GM12878 (cell line): ENCODE results near the gene AGAP2. TPM values are rescaled to one million over a fixed set of nuclear protein-coding genes. Genes with fewer than 3 reads are reported as not detected.

Experiments
- ATAC-seq: fragments of 200-7000 bp; cut with Tn5 transposase; 3 replicates; pipeline ENCODE4 v1.9.1; 2020; ENCODE audit warnings: mild to moderate bottlenecking, moderate library complexity
- BruUV-seq: library from RNA; stranded (reverse); fragments of 400-500 nt; replicated peaks from 2 replicates; lab custom pipeline; 2021; lab: Mats Ljungman, UMichigan
- CTCF ChIA-PET: fragments of 300-600 bp; sonication (Branson Sonifier 250); formaldehyde crosslinking; extraction: SDS; loops from one replicate; lab custom pipeline; 2021; ENCODE audit warnings: inconsistent platforms; lab: Yijun Ruan, JAX
- POLR2A ChIA-PET: fragments of 350-600 bp; formaldehyde crosslinking; extraction: SDS; loops from one replicate; lab custom pipeline; 2021; ENCODE audit warnings: inconsistent platforms; lab: Charles Lee
- RAD21 ChIA-PET: fragments of 300-600 bp; sonication (Branson Sonifier 250); formaldehyde crosslinking; loops from one replicate; lab custom pipeline; 2023; ENCODE audit warnings: antibody characterized with exemption; ENCODE audit not compliant: unreplicated experiment; lab: Charles Lee
- SMC1A ChIA-PET: fragments of 300-600 bp; sonication (Branson Sonifier 250); formaldehyde crosslinking; loops from one replicate; lab custom pipeline; 2023; ENCODE audit not compliant: unreplicated experiment, uncharacterized antibody; lab: Charles Lee
- DNase-seq: peaks from one replicate; pipeline ENCODE4 v3.0.0-alpha.2; 2011; ENCODE audit warnings: low read depth, low spot score
- FAIRE-seq: peaks from 3 replicates; lab custom pipeline; 2011; peaks lifted over from hg19 to GRCh38; lab: Jason Lieb, UNC
- H2AFZ ChIP-seq: 2 replicates; pipeline ENCODE4 v1.6.0; 2011; ENCODE audit warnings: low read depth, low read length, control low read depth; ENCODE audit not compliant: control insufficient read depth
- H3K27ac ChIP-seq: 2 replicates; pipeline ENCODE4 v1.5.1; 2011; ENCODE audit warnings: control low read depth; ENCODE audit not compliant: control insufficient read depth, insufficient read depth
- H3K27me3 ChIP-seq, 2 experiments: replicated peaks in 1 of 2; 2 replicates each; pipeline versions ENCODE4 v1.6.0 to v1.6.1; 2011; ENCODE audit warnings: low read length in 1 of 2; ENCODE audit not compliant: control insufficient read depth in 2 of 2, insufficient read depth in 2 of 2
- H3K36me3 ChIP-seq, 2 experiments: 2 replicates each; pipeline ENCODE4 v1.5.1; 2011; ENCODE audit warnings: low read length in 1 of 2; ENCODE audit not compliant: control insufficient read depth in 2 of 2, insufficient read depth in 2 of 2
- H3K4me1 ChIP-seq: 2 replicates; pipeline ENCODE4 v1.6.1; 2011; ENCODE audit warnings: mild to moderate bottlenecking, low read length, moderate library complexity, mixed read lengths; ENCODE audit not compliant: control insufficient read depth, insufficient read depth
- H3K4me2 ChIP-seq: 2 replicates; pipeline ENCODE4 v1.6.0; 2011; ENCODE audit warnings: control low read depth; ENCODE audit not compliant: control insufficient read depth, insufficient read depth
- H3K4me3 ChIP-seq: fragments of 200-600 bp; sonication (generic); 2 replicates; pipeline ENCODE4 v1.5.1; 2016
- H3K79me2 ChIP-seq: 2 replicates; pipeline ENCODE4 v1.6.0; 2011; ENCODE audit warnings: low read length; ENCODE audit not compliant: control insufficient read depth, insufficient read depth
- H3K9ac ChIP-seq: 2 replicates; pipeline ENCODE4 v1.8.0; 2011; ENCODE audit warnings: low read length, control low read depth, mixed read lengths; ENCODE audit not compliant: control insufficient read depth, insufficient read depth
- H3K9me3 ChIP-seq: replicated peaks from 3 replicates; pipeline ENCODE4 v1.5.1; 2011; ENCODE audit warnings: mild to moderate bottlenecking, low read length; ENCODE audit not compliant: control insufficient read depth, insufficient read depth
- H4K20me1 ChIP-seq: 2 replicates; pipeline ENCODE4 v1.6.0; 2011; ENCODE audit not compliant: control insufficient read depth, insufficient read depth
- FOXK2 ChIP-seq: fragments of 450-650 bp; IDR thresholded peaks from 2 replicates; pipeline ENCODE4 v1.6.1; 2017; ENCODE audit warnings: mild to moderate bottlenecking, moderate library complexity
- GATAD2B ChIP-seq: fragments of 450-650 bp; conservative IDR thresholded peaks from 2 replicates; pipeline ENCODE4 v1.6.1; 2017; ENCODE audit warnings: low read depth, mild to moderate bottlenecking, moderate library complexity
- MEF2B ChIP-seq: fragments of 450-650 bp; IDR thresholded peaks from 2 replicates; pipeline ENCODE4 v1.6.1; 2018; ENCODE audit warnings: mild to moderate bottlenecking, moderate library complexity; ENCODE audit not compliant: partially characterized antibody, poor library complexity, severe bottlenecking
- NBN ChIP-seq: fragments of 450-650 bp; IDR thresholded peaks from 2 replicates; pipeline ENCODE4 v1.6.1; 2016
- NFXL1 ChIP-seq: fragments of 450-650 bp; IDR thresholded peaks from 2 replicates; pipeline ENCODE4 v1.6.1; 2017; ENCODE audit warnings: antibody characterized with exemption, mild to moderate bottlenecking, borderline replicate concordance
- PAX5 ChIP-seq: IDR thresholded peaks from 2 replicates; pipeline ENCODE4 v1.6.1; 2011; ENCODE audit warnings: low read depth, low read length, borderline replicate concordance
- SIN3A ChIP-seq: IDR thresholded peaks from 2 replicates; pipeline ENCODE4 v1.6.1; 2012; ENCODE audit warnings: low read depth, low read length, improper control_type of control experiment
- WGBS: methylation state at CpG from one replicate; pipeline ENCODE4 v1.1.6; 2016; ENCODE audit warnings: low lambda C conversion rate; ENCODE audit not compliant: insufficient replicate concordance, insufficient coverage; ENCODE audit errors: missing lambda C conversion rate; 5-methylcytosine and 5-hydroxymethylcytosine counted together
- in situ Hi-C: fragments of 300-500 bp; cut with MboI; formaldehyde crosslinking; loops from 9 replicates; pipeline ENCODE4 v1.14.3; 2018; ENCODE audit warnings: mixed read lengths
- intact Hi-C: fragments of 100-400 bp; cut with micrococcal nuclease; formaldehyde crosslinking; loops from one replicate; pipeline ENCODE4 v1.14.2; 2022; ENCODE audit not compliant: unreplicated experiment
- polyA plus RNA-seq, 11 experiments: library from polyadenylated mRNA; depleted of rRNA in 4 of 11; unstranded in 6 of 11; stranded (reverse) in 5 of 11; fragments of >200 nt; fragmentation: Nextera tagmentation in 4 of 11; fragmentation: Illumina TruSeq in 1 of 11; extraction: Ambion mirVana in 4 of 11; extraction: Trizol in 1 of 11; gene quantifications; 1 replicate in 1 of 11; 2 replicates in 10 of 11; pipeline versions ENCODE4 v1.2.1 to v1.2.3, GENCODE V29; 2011 to 2016; ENCODE audit warnings: inconsistent platforms in 2 of 11, missing spikeins in 2 of 11, low read depth in 1 of 11
- total RNA-seq, 4 experiments: library from RNA; depleted of rRNA in 3 of 4; stranded (reverse); fragments of >200 nt in 3 of 4; fragmentation: Illumina TruSeq in 1 of 4; extraction: Trizol in 1 of 4; gene quantifications; 2 replicates each; pipeline versions ENCODE4 v1.2.1 to v1.2.3, GENCODE V29; 2013 to 2021

AGAP2 gene
- total and polyA plus RNA-seq, 10 of the 15 experiments (the other 5 are each of a cell fraction or from before 2014, with no cell fraction given) = 0.29 to 19.8 (median 11.0) TPM

DNA sequence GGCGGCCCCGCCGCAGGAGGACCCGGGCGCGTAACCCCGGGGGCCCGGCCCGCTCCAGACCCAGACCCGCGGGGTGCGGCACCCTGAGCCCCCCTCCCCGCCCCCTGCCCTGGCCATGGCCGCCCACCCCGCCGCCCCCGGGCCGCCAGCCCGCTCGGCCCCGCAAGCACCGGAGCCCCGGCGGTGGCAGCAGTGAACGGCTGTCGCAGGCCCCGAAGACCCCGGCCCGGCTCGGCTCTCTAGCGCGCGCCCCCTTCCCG is 16.6 kb upstream of the AGAP2 start:
- TF ChIP-seq SIN3A = no peak
- TF ChIP-seq FOXK2 = no peak
- no peak for TF ChIP-seq NFXL1
- TF ChIP-seq MEF2B = no peak
- no peak for TF ChIP-seq PAX5
- TF ChIP-seq NBN = no peak
- no peak for TF ChIP-seq GATAD2B
- ChIA-PET CTCF (interaction anchor here (4.7 kb wide), 1 partner anchor 13 kb away, joined by 62 read pairs; the partner anchor contains the start of gene CYP27B1), RAD21 (no interaction called here), SMC1A (no interaction called here), POLR2A (interaction anchor here (2.5 kb wide), 1 partner anchor 10 kb away, joined by 19 read pairs; the partner anchor contains the start of gene TSPAN31)
- Histone ChIP-seq H3K4me2 (no peak overlapping the region), H3K27ac (no peak overlapping the region), H3K36me3 (peaks cover 0 to 5% of the 10 kb centered on the region in 2 experiments; a peak in 2 of 4 replicates), H3K9me3 (no peaks in the 10 kb centered on the region; the same call in 2 of the 3 replicates), H4K20me1 (no peaks in the 10 kb centered on the region; the same call in 1 of the 2 replicates), H3K4me1 (peaks cover 27% of the 10 kb centered on the region), H3K27me3 (no peaks in the 10 kb centered on the region), H3K9ac (no peak overlapping the region), H2AFZ (no peak overlapping the region), H3K4me3 (no peak overlapping the region), H3K79me2 (peaks cover 21% of the 10 kb centered on the region)
- BruUV-seq = no TSS peak
- intact Hi-C loops = loop anchor here (5.0 to 10.0 kb wide), 2 partner anchors 77 to 280 kb away; partner anchors contain the start of gene ARHGAP9
- FAIRE-seq (no peak), ATAC-seq (no peak), DNase-seq (no peak)
- 0% methylated on average over 3 of the region's 34 CpGs for WGBS
- in situ Hi-C loops = no loop called here
